ENCODE results near the gene FSIP1.

FSIP1 gene

GRCh38 chr15:39621210-39621609, 161.4 kb downstream of the FSIP1 start:
- no peak for DNase-seq (ENCODE audit: low read depth in 2 of 2)

GRCh38 chr15:39618063-39618823, 164.4 kb downstream of the FSIP1 start:
- DNase-seq (ENCODE audit: low read depth in 2 of 2): no peak

GRCh38 chr15:39616731-39617455, 165.7 kb downstream of the FSIP1 start:
- no peak for DNase-seq (ENCODE audit: low read depth in 2 of 2)

- DNase-seq (ENCODE audit: low read depth in 2 of 2): no peak
These were observed 168.8 kb downstream of the FSIP1 start for GRCh38 chr15:39613861-39614260.

- DNase-seq (ENCODE audit: low read depth in 2 of 2): no peak
These were observed 169.4 kb downstream of the FSIP1 start for GRCh38 chr15:39613271-39613670.

GRCh38 chr15:39610665-39611064, 172.0 kb downstream of the FSIP1 start:
- DNase-seq (ENCODE audit: low read depth in 2 of 2): no peak

- no peak for DNase-seq (ENCODE audit: low read depth in 2 of 2)
These were observed 173.3 kb downstream of the FSIP1 start for GRCh38 chr15:39609166-39609916.

- no peak for DNase-seq (ENCODE audit: low read depth in 2 of 2)
These were observed 174.2 kb downstream of the FSIP1 start for GRCh38 chr15:39608185-39609139.

GRCh38 chr15:39605146-39605545, 177.5 kb downstream of the FSIP1 start:
- DNase-seq (ENCODE audit: low read depth in 2 of 2): no peak

- DNase-seq (ENCODE audit: low read depth in 2 of 2): no peak
These were observed 180.5 kb downstream of the FSIP1 start for GRCh38 chr15:39602143-39602542.

GRCh38 chr15:39599871-39600270, 182.8 kb downstream of the FSIP1 start:
- no peak for DNase-seq (ENCODE audit: low read depth in 2 of 2)

- no peak for DNase-seq (ENCODE audit: low read depth in 2 of 2)
These were observed 183.4 kb downstream of the FSIP1 start for GRCh38 chr15:39598958-39599845.

GRCh38 chr15:39598186-39598850, 184.3 kb downstream of the FSIP1 start:
- no peak for DNase-seq (ENCODE audit: low read depth in 2 of 2)

GRCh38 chr15:39597751-39598185, 184.9 kb downstream of the FSIP1 start:
- no peak for DNase-seq (ENCODE audit: low read depth in 2 of 2)

GRCh38 chr15:39597336-39597735, 185.3 kb downstream of the FSIP1 start:
- DNase-seq (ENCODE audit: low read depth in 2 of 2): no peak

GRCh38 chr15:39596358-39597051, 186.1 kb downstream of the FSIP1 start:
- DNase-seq (ENCODE audit: low read depth in 2 of 2): no peak

GRCh38 chr15:39595338-39596221, 187.1 kb downstream of the FSIP1 start:
- DNase-seq (ENCODE audit: low read depth in 2 of 2): no peak
